H1 (cell line): ENCODE measurements around the gene ITPK1. TPM values are rescaled to one million over a fixed set of nuclear protein-coding genes. Genes with fewer than 3 reads are reported as not detected.

Experiments used
- CTCF ChIA-PET: fragments of 300-600 bp; sonication (Branson Sonifier 250); formaldehyde crosslinking; loops from one replicate; lab custom pipeline; 2021; ENCODE audit not compliant: partially characterized antibody; lab: Charles Lee
- POLR2A ChIA-PET: fragments of 300-600 bp; sonication (Branson Sonifier 250); formaldehyde crosslinking; loops from one replicate; lab custom pipeline; 2021; ENCODE audit warnings: inconsistent platforms; ENCODE audit not compliant: partially characterized antibody; lab: Charles Lee
- DNase-seq, 2 experiments: peaks; one replicate each; pipeline versions ENCODE4 v3.0.0 to v3.0.0-alpha.2; 2010 to 2022; ENCODE audit warnings: low spot score in 2 of 2, low read depth in 1 of 2, mixed read lengths in 1 of 2
- FAIRE-seq: peaks from 2 replicates; lab custom pipeline; 2011; peaks lifted over from hg19 to GRCh38; lab: Jason Lieb, UNC
- H2AFZ ChIP-seq: 2 replicates; pipeline ENCODE4 v1.8.1; 2012; ENCODE audit warnings: low read length, inconsistent platforms
- H2AK5ac ChIP-seq: 2 replicates; pipeline ENCODE4 v1.6.1; 2013; ENCODE audit warnings: low read depth, low read length
- H2BK120ac ChIP-seq: replicated peaks from 2 replicates; pipeline ENCODE3; 2013; ENCODE audit warnings: low read depth, low read length, inconsistent platforms
- H2BK12ac ChIP-seq: 2 replicates; pipeline ENCODE4 v1.6.1; 2013; ENCODE audit warnings: low read depth, low read length
- H2BK15ac ChIP-seq: 2 replicates; pipeline ENCODE4 v1.6.1; 2013; ENCODE audit warnings: low read length
- H2BK20ac ChIP-seq: 2 replicates; pipeline ENCODE4 v1.6.1; 2013; ENCODE audit warnings: low read length
- H2BK5ac ChIP-seq: 2 replicates; pipeline ENCODE4 v1.6.1; 2013; ENCODE audit warnings: low read depth, low read length
- H3K14ac ChIP-seq: 2 replicates; pipeline ENCODE4 v1.6.1; 2013; ENCODE audit warnings: inconsistent platforms; ENCODE audit not compliant: insufficient read length
- H3K18ac ChIP-seq: 2 replicates; pipeline ENCODE4 v1.6.1; 2013; ENCODE audit warnings: low read length; ENCODE audit errors: extremely low read depth
- H3K23ac ChIP-seq: 2 replicates; pipeline ENCODE4 v1.6.1; 2013; ENCODE audit warnings: inconsistent platforms; ENCODE audit not compliant: insufficient read length
- H3K23me2 ChIP-seq: 2 replicates; pipeline ENCODE4 v1.6.1; 2013; ENCODE audit warnings: low read depth, low read length
- H3K27ac ChIP-seq: 2 replicates; pipeline ENCODE4 v1.6.1; 2011; ENCODE audit warnings: low read depth, low read length, inconsistent platforms
- H3K27me3 ChIP-seq, 4 experiments: replicated peaks in 1 of 4; 1 replicate in 1 of 4; 2 replicates in 3 of 4; pipeline versions ENCODE4 v1.6.1 to v1.8.1; 2011 to 2013; ENCODE audit warnings: low read length in 3 of 4, mild to moderate bottlenecking in 3 of 4, inconsistent platforms in 2 of 4, mixed read lengths in 2 of 4, moderate library complexity in 1 of 4; ENCODE audit not compliant: control insufficient read depth in 3 of 4, insufficient read depth in 3 of 4; ENCODE audit errors: extremely low read depth in 1 of 4
- H3K36me3 ChIP-seq, 4 experiments: 2 replicates each; pipeline versions ENCODE4 v1.6.1 to v1.8.1; 2011 to 2013; ENCODE audit warnings: mild to moderate bottlenecking in 4 of 4, low read length in 3 of 4, moderate library complexity in 2 of 4, control low read depth in 1 of 4, inconsistent platforms in 1 of 4; ENCODE audit not compliant: insufficient read depth in 4 of 4, control insufficient read depth in 2 of 4
- H3K4ac ChIP-seq: replicated peaks from 2 replicates; pipeline ENCODE3; 2013; ENCODE audit warnings: low read length, low read depth, mixed read lengths, inconsistent platforms; ENCODE audit not compliant: insufficient read length
- H3K4me1 ChIP-seq, 4 experiments: replicated peaks in 1 of 4; 1 replicate in 1 of 4; 2 replicates in 3 of 4; pipeline versions ENCODE4 v1.6.1 to v1.8.1; 2011 to 2013; ENCODE audit warnings: low read length in 3 of 4, inconsistent platforms in 2 of 4, mixed read lengths in 1 of 4; ENCODE audit not compliant: insufficient read depth in 4 of 4, control insufficient read depth in 3 of 4
- H3K4me2 ChIP-seq, 2 experiments: 2 replicates each; pipeline versions ENCODE4 v1.6.1 to v1.8.1; 2011 to 2013; ENCODE audit warnings: low read depth in 2 of 2, low read length in 2 of 2, control low read depth in 1 of 2, inconsistent platforms in 1 of 2, mild to moderate bottlenecking in 1 of 2; ENCODE audit not compliant: insufficient read depth in 1 of 2
- H3K4me3 ChIP-seq, 4 experiments: fragments of 200-600, 300-600 bp in 1 of 4; sonication (generic), shearing (Covaris generic), sonication (Bioruptor Twin) in 1 of 4; 2 replicates each; pipeline versions ENCODE4 v1.5.1 to v1.8.1; 2011 to 2016; ENCODE audit warnings: low read length in 4 of 4, low read depth in 3 of 4, control low read depth in 2 of 4, inconsistent platforms in 2 of 4, mild to moderate bottlenecking in 2 of 4, mixed read lengths in 1 of 4, moderate library complexity in 1 of 4; ENCODE audit not compliant: insufficient read depth in 2 of 4; ENCODE audit errors: extremely low read depth in 1 of 4
- H3K56ac ChIP-seq: replicated peaks from 2 replicates; pipeline ENCODE3; 2013; ENCODE audit warnings: low read depth, mild to moderate bottlenecking, mixed read lengths, low read length, inconsistent platforms; ENCODE audit not compliant: insufficient read length
- H3K79me1 ChIP-seq: 2 replicates; pipeline ENCODE4 v1.6.1; 2013; ENCODE audit warnings: low read depth, low read length, control low read depth
- H3K79me2 ChIP-seq, 2 experiments: 2 replicates each; pipeline versions ENCODE4 v1.6.1 to v1.8.1; 2012 to 2013; ENCODE audit warnings: low read length in 2 of 2, mild to moderate bottlenecking in 2 of 2, inconsistent platforms in 1 of 2; ENCODE audit not compliant: insufficient read depth in 2 of 2, control insufficient read depth in 1 of 2
- H3K9ac ChIP-seq, 4 experiments: replicated peaks in 1 of 4; 1 replicate in 1 of 4; 2 replicates in 3 of 4; pipeline versions ENCODE4 v1.6.1 to v1.8.1; 2011 to 2013; ENCODE audit warnings: low read depth in 3 of 4, low read length in 3 of 4, control low read depth in 2 of 4, mild to moderate bottlenecking in 2 of 4, moderate library complexity in 2 of 4, inconsistent platforms in 1 of 4; ENCODE audit errors: extremely low read depth in 1 of 4
- H3K9me3 ChIP-seq, 2 experiments: 2 replicates each; pipeline versions ENCODE4 v1.6.1 to v1.8.1; 2012 to 2013; ENCODE audit warnings: mild to moderate bottlenecking in 2 of 2, moderate library complexity in 2 of 2, control low read depth in 1 of 2, inconsistent platforms in 1 of 2, low read depth in 1 of 2, low read length in 1 of 2, mixed read lengths in 1 of 2; ENCODE audit not compliant: insufficient read depth in 2 of 2
- H4K20me1 ChIP-seq, 2 experiments: replicated peaks in 1 of 2; 2 replicates each; pipeline versions ENCODE3 to v1.8.1; 2011 to 2013; ENCODE audit warnings: inconsistent platforms in 2 of 2, low read length in 2 of 2, mild to moderate bottlenecking in 1 of 2; ENCODE audit not compliant: insufficient read depth in 2 of 2, control insufficient read depth in 1 of 2
- H4K5ac ChIP-seq: 2 replicates; pipeline ENCODE4 v1.6.1; 2013; ENCODE audit warnings: low read length, low read depth, mixed read lengths, inconsistent platforms; ENCODE audit not compliant: insufficient read length
- H4K8ac ChIP-seq: 2 replicates; pipeline ENCODE4 v1.8.0; 2013; ENCODE audit warnings: mild to moderate bottlenecking, moderate library complexity, low read length, inconsistent platforms; ENCODE audit not compliant: insufficient read depth; ENCODE audit errors: extremely low read depth
- H4K91ac ChIP-seq: replicated peaks from 2 replicates; pipeline ENCODE3; 2013; ENCODE audit warnings: low read length, mixed read lengths, inconsistent platforms; ENCODE audit not compliant: insufficient read length
- CREB1 ChIP-seq: IDR thresholded peaks from 2 replicates; pipeline ENCODE4 v1.6.1; 2012; ENCODE audit warnings: inconsistent platforms
- EZH2 ChIP-seq: fragments of 200-600 bp; sonication (generic); IDR thresholded peaks from 2 replicates; pipeline ENCODE4 v1.7.1; 2012; ENCODE audit warnings: low read depth, mild to moderate bottlenecking, moderate library complexity, low read length, inconsistent platforms; ENCODE audit not compliant: severe bottlenecking
- JUND ChIP-seq: IDR thresholded peaks from 2 replicates; pipeline ENCODE4 v1.6.1; 2011; ENCODE audit warnings: mild to moderate bottlenecking, improper control_type of control experiment, low read length
- NRF1 ChIP-seq: IDR thresholded peaks from 2 replicates; pipeline ENCODE4 v1.6.1; 2011; ENCODE audit warnings: mild to moderate bottlenecking, low read depth, low read length, improper control_type of control experiment
- SIX5 ChIP-seq: IDR thresholded peaks from 2 replicates; pipeline ENCODE4 v1.6.1; 2011; ENCODE audit warnings: mild to moderate bottlenecking, low read depth, low read length
- SP4 ChIP-seq: IDR thresholded peaks from 2 replicates; pipeline ENCODE4 v1.6.1; 2012; ENCODE audit warnings: low read length, inconsistent platforms
- TCF12 ChIP-seq: IDR thresholded peaks from 2 replicates; pipeline ENCODE4 v1.6.1; 2011; ENCODE audit warnings: low read depth, mild to moderate bottlenecking, low read length
- WGBS, 2 experiments: shearing (Covaris generic) in 1 of 2; methylation state at CpG; one replicate each; pipeline versions ENCODE4 v1.1.6 to v1.1.7; 2013 to 2015; ENCODE audit warnings: low lambda C conversion rate in 2 of 2, mixed read lengths in 2 of 2, inconsistent platforms in 1 of 2, low coverage in 1 of 2, missing lambda C conversion rate in 1 of 2; ENCODE audit not compliant: insufficient replicate concordance in 2 of 2, insufficient coverage in 1 of 2, insufficient read length in 1 of 2; ENCODE audit errors: extremely low coverage in 1 of 2, missing lambda C conversion rate in 1 of 2; 5-methylcytosine and 5-hydroxymethylcytosine counted together
- polyA plus RNA-seq, 7 experiments: library from polyadenylated mRNA; depleted of rRNA in 3 of 7; stranded (reverse) in 5 of 7; unstranded in 2 of 7; fragments of >200 nt in 5 of 7; fragments of 200-250 nt in 2 of 7; gene quantifications; 1 replicate in 5 of 7; 2 replicates in 1 of 7; 4 replicates in 1 of 7; pipeline versions ENCODE4 v1.2.1 to v1.2.3, GENCODE V29; 2011 to 2013; ENCODE audit warnings: missing spikeins in 2 of 7, mixed read lengths in 2 of 7
- total RNA-seq: library from RNA; stranded (reverse); fragmentation: NEBNext Ultra II Directional; extraction: Animal tissue kit (Norgen Biotek cat#: 25700); gene quantifications from 2 replicates; pipeline ENCODE4 v1.2.1, GENCODE V29; 2021

The ITPK1 gene
- total and polyA plus RNA-seq, 2 of the 8 experiments (the other 6 are each of a cell fraction or from before 2014, with no cell fraction given): 108 to 143 TPM

GRCh38 chr14:92945544-92945943 is 170.2 kb downstream of the ITPK1 start:
- H4K20me1 ChIP-seq: peaks cover 0 to 4% of the 10 kb centered on the region in 2 experiments
- TF ChIP-seq NRF1 (no peak), SP4 (no peak), JUND (no peak), EZH2 (no peak), SIX5 (no peak), TCF12 (no peak), CREB1 (no peak)
- no peak for FAIRE-seq
- no peak overlapping the region for H4K8ac ChIP-seq
- no peaks in the 10 kb centered on the region for H3K4me1 ChIP-seq
- H3K9me3 ChIP-seq: no peaks in the 10 kb centered on the region
- H3K27me3 ChIP-seq: no peaks in the 10 kb centered on the region
- H3K36me3 ChIP-seq: peaks cover 4 to 23% (median 5%) of the 10 kb centered on the region in 4 experiments; a peak in 5 of 8 replicates
- H3K9ac ChIP-seq: no peak overlapping the region
- no peak overlapping the region for H3K23ac ChIP-seq
- WGBS, 2 experiments: 96% methylated on average over 12 of the region's 12 CpGs; no CpG with 5 or more reads in 1 of the 2 experiments
- H2BK20ac ChIP-seq: no peak overlapping the region
- no peak overlapping the region for H4K91ac ChIP-seq
- no peak overlapping the region for H4K5ac ChIP-seq
- H3K14ac ChIP-seq: no peak overlapping the region
- H2AFZ ChIP-seq: no peak overlapping the region
- no peak overlapping the region for H3K4me3 ChIP-seq
- H2AK5ac ChIP-seq: no peak overlapping the region
- H3K4me2 ChIP-seq: no peak overlapping the region
- H2BK12ac ChIP-seq: no peak overlapping the region
- peaks cover 3% of the 10 kb centered on the region; the same call in 1 of the 2 replicates for H3K79me1 ChIP-seq
- no peak for DNase-seq
- H3K56ac ChIP-seq: no peak overlapping the region
- no peaks in the 10 kb centered on the region for H3K23me2 ChIP-seq
- no peak overlapping the region for H2BK15ac ChIP-seq
- H2BK5ac ChIP-seq: no peak overlapping the region
- H3K27ac ChIP-seq: no peak overlapping the region
- H3K79me2 ChIP-seq: no peaks in the 10 kb centered on the region
- no peak overlapping the region for H3K18ac ChIP-seq
- CTCF ChIA-PET: interaction anchor here (0.9 to 3.0 kb wide), 6 partner anchors 16 to 218 kb away, joined by 3 to 13 read pairs (median 4); no protein-coding TSS in a partner anchor
- no peak overlapping the region for H2BK120ac ChIP-seq
- no peak overlapping the region for H3K4ac ChIP-seq
- POLR2A ChIA-PET: interaction anchor here (1.4 kb wide), 1 partner anchor 16 kb away, joined by 3 read pairs; no protein-coding TSS in a partner anchor
